Measurements from ENCODE around the gene THSD7B.
"Not testable (repeated sequence)": the region's sequence is repeated elsewhere in the genome, so short reads cannot be mapped to it uniquely, and the experiment has no call there.

The THSD7B gene, protein sequence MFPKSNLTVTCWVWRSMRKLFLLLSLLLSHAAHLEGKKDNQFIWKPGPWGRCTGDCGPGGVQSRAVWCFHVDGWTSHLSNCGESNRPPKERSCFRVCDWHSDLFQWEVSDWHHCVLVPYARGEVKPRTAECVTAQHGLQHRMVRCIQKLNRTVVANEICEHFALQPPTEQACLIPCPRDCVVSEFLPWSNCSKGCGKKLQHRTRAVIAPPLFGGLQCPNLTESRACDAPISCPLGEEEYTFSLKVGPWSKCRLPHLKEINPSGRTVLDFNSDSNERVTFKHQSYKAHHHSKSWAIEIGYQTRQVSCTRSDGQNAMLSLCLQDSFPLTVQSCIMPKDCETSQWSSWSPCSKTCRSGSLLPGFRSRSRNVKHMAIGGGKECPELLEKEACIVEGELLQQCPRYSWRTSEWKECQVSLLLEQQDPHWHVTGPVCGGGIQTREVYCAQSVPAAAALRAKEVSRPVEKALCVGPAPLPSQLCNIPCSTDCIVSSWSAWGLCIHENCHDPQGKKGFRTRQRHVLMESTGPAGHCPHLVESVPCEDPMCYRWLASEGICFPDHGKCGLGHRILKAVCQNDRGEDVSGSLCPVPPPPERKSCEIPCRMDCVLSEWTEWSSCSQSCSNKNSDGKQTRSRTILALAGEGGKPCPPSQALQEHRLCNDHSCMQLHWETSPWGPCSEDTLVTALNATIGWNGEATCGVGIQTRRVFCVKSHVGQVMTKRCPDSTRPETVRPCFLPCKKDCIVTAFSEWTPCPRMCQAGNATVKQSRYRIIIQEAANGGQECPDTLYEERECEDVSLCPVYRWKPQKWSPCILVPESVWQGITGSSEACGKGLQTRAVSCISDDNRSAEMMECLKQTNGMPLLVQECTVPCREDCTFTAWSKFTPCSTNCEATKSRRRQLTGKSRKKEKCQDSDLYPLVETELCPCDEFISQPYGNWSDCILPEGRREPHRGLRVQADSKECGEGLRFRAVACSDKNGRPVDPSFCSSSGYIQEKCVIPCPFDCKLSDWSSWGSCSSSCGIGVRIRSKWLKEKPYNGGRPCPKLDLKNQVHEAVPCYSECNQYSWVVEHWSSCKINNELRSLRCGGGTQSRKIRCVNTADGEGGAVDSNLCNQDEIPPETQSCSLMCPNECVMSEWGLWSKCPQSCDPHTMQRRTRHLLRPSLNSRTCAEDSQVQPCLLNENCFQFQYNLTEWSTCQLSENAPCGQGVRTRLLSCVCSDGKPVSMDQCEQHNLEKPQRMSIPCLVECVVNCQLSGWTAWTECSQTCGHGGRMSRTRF (N-terminal part only)

DNA sequence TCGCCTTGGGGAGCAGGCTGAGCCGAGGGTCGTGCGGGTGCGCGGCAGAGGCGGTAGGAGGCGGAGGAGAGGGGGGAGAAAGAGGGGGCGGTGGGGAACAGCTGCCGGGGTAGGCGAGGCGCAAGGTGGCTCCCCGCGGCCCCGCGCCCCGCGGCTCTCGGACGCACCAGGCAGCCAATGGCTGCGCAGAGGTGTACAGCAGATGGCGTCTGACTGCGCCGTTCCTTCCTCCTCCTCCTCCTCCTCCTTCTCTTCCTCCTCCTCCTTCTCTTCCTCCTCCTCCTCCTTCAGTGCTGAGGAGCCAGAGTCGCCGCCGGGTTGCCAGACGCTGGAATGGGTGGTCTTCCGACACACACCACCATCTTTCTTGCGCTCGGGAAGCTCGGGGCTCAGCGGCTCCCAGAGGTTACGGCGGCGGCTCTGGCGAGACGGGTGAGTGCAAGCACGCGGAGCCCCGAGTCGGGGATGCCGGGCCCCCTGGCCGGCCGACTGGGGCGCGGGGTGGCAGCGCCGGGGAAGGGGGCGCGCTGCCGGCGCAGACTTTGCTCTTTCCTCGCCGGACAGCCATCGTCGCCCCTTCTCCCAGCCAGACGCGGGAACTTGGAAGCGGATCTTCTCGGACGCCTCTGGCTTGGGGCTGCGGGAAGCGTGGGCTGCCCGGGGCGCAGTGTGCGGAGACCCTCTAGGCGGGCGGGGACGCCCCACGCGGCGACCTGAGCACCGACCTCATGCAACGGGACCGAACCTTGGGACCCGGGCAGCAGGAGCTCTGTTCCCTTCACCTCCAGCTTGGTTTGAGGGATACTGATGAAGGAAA lies at the start of gene THSD7B:
TSS of gene THSD7B (plus strand) at position 290 of the 817 bp plus-strand sequence. CDS start 116,634 bp downstream, outside the sequence.
- DNase-seq, result no peak

DNA sequence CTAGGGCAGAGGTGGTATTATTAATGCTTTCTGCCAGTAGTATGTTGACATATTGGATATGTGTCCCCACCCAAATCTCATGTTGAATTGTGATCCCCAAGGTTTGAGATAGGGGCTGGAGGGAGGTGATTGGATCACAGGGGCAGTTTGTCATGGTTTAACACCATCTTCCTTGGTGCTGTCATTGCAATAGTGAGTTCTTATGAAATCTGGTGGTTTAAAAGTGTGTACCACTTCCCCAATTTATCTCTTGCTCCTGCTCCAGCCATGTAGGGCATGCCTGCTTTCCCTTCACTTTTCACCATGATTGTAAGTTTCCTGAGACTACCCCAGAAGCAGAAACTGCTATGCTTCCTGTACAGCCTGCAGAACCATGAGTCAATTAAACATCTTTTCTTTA lies 47.1 kb upstream of the THSD7B start:
- DNase-seq, result no peak

GRCh38 chr2:136727973-136728699 lies 37.2 kb upstream of the THSD7B start:
- DNase-seq, result no peak

DNA sequence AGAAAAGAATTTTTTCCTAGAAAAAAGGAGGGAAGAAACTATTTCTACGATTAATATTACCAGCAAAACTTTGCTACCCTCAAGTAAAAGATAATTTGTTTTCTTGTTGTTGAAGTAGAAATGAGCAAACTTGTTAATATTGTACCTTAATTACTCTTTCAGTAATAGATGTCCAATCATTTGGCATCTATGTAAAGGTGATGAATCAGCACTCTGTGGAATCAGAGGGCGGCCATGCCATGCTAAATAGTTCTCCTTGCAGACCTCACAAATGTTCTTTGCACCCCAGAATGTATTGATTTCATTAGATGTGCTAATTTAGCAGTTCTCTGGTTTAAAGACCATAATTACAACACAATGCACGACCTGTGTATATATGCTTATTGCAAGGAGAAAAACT lies 29.1 kb upstream of the THSD7B start:
- no peak for DNase-seq

GRCh38 chr2:136738044-136738443 lies 27.3 kb upstream of the THSD7B start:
- DNase-seq, result no peak

- DNase-seq, result no peak
Observed at GRCh38 chr2:136741471-136741870, 23.9 kb upstream of the THSD7B start.

GRCh38 chr2:136750065-136750464 lies 15.3 kb upstream of the THSD7B start:
- DNase-seq, result no peak

GRCh38 chr2:136751406-136751805 lies 13.9 kb upstream of the THSD7B start:
- no peak for DNase-seq

DNA sequence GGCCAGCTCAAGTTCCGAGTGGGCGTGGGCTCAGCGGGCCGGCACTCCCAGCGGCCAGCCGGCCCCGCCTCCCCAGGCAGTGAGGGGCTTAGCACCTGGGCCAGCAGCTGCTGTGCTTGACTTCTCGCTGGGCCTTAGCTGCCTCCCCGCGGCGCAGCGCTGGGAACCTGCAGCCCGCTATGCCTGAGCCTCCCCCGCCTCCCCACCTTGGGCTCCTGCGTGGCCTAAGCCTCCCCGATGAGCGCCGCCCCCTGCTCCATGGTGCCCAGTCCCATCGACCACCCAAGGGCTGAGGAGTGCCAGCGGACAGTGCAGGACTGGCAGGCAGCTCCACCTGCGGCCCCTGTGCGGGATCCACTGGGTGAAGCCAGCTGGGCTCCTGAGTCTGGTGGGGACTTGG lies 6.8 kb upstream of the THSD7B start:
- DNase-seq, result not testable (repeated sequence)

DNA sequence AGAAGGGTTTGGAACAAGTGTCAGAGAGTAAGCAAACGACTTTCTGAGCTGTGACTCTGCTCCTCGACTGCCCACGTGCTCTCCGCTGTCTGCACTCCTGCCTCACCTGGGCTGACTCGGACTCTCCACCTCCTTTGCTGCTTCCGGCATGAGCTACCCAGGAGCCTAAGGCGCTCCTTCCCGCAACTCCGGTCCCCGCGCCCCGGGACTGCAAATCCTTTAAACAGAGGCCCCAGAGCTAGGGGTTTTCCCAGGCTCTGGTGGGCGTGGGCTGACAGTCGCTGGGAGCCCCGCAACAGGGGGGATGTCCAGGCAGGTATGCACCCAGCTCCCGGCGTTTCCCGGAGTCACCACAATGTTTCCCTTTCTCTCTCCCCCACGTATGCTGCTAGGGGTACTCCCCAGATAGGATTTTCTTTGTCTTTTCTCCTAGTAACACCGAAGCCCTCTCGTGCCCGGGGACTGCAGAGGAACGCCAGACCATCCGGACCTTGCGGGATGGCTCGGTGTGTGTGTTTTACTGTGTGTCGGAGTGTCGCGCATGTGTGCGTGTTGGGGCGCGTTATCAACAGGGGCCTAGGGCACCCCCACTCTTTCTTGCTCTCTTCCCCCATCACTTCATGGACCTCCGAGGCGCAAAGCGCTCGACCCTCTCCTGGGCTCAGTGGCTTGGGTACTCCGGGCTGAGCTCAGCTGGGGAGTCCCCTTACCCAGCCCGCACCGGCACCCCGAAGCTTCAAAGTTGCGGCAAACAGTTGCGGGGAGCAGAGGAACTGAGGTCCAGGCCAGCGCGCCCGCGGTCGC lies 691 bp upstream of the THSD7B start:
- no peak for DNase-seq

DNA sequence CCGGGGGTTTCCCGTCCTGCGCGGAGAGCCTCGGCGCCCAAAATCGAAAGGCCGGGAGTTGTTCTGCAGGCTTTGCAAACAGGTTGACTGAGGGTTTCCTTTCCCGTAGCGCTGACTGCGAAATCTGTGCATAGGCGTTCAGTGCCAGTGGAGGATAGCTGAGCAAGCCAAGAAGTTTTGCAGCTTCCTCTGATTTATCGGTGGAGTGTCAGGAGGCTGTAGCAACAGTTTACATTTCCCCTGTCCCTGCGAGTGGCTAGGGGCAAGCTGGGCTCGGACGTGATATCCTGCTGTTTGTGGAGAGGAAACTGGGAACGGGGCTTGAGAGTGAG lies 694 bp downstream of the THSD7B start:
- DNase-seq, result no peak

GRCh38 chr2:136767030-136767429 lies 1.7 kb downstream of the THSD7B start:
- no peak for DNase-seq

DNA sequence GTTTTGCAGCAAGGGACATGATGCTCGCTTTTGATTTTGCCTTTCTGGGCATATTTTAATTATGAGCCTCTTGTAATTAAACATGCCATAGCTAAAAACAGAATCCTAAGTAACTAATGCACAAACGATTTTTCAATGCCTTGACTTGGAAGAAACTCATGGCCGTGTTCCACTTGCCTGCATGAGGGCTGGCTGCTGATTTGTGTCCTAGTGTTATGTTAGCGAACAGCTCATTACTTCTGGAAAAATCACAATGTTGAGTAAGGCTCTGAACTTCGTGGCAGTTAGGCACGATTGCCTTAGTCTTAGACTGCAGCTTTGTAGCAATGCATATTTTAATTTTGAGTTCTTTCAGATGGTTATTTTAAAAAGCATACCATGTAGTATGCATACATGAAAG lies 4.5 kb downstream of the THSD7B start:
- no peak for DNase-seq

DNA sequence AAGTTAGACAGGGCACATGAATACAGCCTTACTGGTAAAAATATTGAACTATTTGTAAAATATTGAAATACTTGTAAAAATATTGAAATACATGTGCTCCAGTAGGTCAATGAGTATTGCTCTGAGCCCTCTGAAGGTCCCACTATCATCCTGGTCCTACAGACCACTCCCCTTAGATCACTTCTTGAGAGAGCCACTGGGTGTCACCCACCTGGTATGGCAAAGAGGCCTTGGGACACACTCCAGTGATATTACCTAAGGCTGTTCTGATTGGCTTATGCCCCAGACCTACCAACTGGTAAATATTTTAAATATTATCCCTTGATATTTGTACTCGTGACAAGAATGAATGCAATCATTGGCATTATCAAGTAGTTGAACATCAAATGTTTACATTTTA lies 5.0 kb downstream of the THSD7B start:
- DNase-seq, result no peak

DNA sequence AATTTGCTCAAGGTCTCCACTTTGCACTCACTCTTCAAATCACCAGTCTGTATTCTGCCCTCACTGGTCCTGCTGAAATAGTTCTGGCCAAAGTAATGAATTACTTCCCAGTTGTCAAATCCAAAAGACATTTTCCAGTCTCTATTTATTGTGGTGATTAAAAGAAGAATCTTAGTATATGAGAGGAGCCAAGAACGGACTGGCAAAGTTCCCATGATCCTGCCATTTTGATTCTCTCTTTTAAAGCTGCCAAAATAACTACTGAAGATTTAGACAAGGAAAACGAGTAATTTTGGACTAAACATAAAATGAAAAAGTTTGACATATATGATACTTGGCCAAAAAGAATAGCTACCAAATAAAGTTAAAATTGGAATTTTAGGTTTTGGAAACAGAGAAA lies 12.0 kb downstream of the THSD7B start:
- DNase-seq, result no peak

- no peak for DNase-seq
Observed at GRCh38 chr2:136783856-136784255, 18.5 kb downstream of the THSD7B start.

DNA sequence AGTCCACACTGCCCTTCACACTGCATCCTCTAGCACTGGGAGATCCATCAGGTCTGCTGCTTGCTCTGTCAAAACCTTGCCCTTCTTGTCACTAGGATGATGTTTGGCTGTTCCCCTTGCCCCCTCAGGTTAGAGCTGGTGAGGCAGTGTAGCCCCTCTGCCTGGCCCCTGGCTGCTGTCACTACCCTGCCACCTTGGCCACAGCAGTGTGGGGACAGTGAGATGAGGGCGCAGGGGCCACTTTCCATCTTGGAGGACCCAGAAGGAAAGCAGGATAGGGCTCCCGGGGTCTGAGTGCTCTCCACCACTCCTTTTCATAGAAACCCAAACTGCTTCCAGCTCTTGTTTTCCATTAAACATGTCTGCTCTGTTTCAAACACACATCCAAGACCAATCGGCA lies 19.9 kb downstream of the THSD7B start:
- no peak for DNase-seq

DNA sequence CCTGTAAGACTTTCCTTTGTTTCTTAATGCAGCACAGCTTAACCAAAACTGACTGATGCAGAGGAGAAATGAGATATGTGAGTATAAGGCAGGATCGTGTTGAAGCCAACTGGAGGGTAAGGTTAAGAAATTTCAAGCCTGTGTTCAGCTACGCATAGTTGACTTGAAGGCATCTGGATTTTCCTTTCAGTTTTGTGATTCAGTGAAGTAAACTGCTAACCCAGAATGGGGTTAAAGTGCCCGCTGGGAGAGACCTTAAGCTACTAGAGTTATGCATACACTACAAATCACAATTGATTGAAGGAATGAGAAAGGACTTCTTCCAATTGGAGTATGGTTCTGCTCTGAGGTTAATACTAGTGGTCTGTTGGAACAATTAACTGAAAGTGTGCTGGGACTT lies 22.6 kb downstream of the THSD7B start:
- DNase-seq, result no peak

DNA sequence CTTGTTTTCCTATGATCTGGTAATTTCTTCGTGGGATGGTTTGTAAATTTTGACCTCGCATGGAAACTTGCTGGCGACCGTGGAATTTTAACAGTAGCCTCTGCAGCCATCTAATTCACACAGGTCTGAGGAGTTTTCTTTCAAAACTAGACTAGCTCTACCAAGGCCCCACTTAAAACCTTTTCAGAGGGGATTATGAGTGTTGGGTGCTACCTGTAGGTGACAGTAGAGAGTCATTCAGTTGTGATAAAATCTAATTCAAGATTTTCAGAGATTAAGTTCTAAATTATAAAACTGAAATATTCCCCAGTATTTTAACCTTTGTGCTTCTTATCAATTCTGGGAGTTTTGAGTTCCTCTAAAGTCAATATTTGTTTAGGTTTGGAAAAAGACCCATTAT lies 31.0 kb downstream of the THSD7B start:
- DNase-seq, result no peak

DNA sequence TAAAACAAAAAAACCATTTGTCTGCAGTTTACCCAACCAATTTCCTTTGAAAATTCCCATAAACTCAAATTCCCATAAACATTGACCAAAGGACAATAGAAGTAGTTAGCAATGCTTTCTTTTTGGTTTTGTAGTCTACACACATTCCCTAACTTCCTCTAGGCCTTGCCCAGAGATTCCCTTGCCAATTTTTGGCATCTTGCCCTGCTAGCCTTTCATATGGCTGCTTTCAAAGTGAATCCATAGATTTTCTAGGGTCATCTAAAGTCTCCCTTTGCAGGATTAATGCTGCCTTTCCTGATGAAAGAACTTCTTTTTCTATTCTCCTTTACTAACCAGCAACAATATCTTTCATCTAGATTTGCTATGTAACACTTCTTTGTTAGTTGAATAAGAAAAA lies 33.4 kb downstream of the THSD7B start:
- DNase-seq, result no peak

DNA sequence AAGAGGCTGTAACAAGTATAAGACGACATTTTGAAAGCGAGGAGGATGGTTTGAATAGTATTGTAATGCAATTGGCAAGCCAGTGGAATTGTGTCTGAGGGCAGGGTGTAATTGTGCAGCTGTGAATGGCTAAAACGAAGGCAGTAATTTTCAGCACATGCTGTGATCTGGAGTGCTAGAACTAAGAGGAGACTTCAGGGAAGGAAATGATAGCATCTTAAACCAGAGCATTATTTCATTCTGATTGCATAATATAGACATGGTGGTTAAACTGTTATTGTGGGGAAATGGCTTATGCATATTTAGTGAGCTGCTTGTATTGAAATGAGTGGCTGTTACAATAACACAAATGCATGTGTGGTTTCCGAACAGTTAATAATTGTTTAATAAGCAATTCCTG lies 36.3 kb downstream of the THSD7B start:
- no peak for DNase-seq

All from suppressor macrophage treated with lipopolysaccharide for 4 hours (primary cell).